GM19372 (cell line): ENCODE measurements around the gene PPFIA1.

Experiments used
- ATAC-seq: cut with Tn5 transposase; IDR thresholded peaks from one replicate; pipeline ENCODE4 v1.9.1; 2021; ENCODE audit warnings: mild to moderate bottlenecking, low read depth, moderate library complexity; ENCODE audit not compliant: unreplicated experiment

Gene PPFIA1

GRCh38 chr11:70270104-70270876 is at the start of gene PPFIA1:
Gene PPFIA1, plus strand, starts transcription at chr11:70270690. Its CDS starts 1,483 bp downstream, at chr11:70272173.
- ATAC-seq = peak; percentile 92

GRCh38 chr11:70220920-70221319 is 49.6 kb upstream of the PPFIA1 start:
- ATAC-seq = no peak

DNA sequence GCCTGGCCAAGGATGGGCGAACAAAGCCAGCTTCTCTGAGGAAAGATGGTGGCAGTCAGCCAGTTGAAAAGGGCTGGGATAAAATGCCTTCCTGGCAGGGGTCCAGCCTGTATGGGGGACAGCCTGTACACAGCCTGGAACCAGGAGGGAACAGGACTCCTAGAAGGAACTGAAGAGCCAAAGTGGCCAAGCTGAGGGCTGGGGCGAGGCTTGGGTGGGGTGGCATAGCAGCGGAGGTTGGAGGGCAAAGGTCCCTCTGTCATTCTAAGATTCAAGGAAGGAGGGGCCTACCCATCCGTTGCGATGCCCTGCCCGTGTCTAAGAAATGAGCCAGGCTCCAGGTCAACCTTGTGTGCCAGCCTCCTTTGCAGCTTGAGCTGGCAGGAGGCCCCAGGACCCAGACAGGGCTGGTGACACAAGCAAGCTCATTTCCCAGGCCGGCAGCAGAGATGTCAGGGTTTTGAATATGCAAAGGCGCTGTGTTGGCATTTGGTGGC is 44.8 kb upstream of the PPFIA1 start:
- no peak for ATAC-seq

DNA sequence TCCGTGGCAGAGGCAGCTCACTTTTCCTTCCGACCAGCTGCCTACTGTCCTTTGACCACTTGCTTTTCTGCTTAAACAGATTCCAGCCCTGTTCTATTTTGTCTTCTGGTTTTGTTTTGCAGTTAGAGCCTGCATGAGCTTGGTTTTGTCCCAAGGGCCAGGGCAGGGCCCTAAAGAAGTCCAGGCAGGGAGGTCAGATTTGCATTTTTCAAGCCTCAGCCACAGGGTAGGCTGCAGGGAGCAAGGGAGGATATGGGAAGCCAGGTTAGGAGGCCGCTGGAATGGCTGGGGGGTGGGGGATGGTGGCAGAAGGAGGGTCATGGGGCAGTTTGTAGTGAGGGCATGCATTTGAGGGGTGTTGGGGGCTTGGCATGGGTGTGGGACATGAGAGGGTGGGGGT is 44.3 kb upstream of the PPFIA1 start:
- ATAC-seq = no peak

DNA sequence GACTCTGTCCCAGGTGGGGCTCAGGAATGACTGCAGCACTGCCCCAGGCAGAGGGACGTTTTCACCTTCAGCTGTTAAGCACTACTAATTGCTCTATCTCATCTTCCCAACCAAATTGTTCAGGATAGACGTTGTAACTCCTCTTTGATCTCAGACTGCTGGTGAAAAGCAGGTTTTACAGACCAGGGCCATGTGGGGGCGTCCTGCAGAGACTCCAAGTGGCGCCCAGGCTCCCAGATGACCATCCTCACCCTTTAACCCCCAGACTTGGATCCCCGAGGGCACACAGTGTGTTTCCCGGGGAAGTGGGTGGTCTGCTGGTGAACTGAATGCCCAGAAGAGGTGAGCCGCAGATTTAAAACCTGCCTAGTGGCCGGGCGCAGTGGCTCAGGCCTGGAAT is 43.5 kb upstream of the PPFIA1 start:
- no peak for ATAC-seq

DNA sequence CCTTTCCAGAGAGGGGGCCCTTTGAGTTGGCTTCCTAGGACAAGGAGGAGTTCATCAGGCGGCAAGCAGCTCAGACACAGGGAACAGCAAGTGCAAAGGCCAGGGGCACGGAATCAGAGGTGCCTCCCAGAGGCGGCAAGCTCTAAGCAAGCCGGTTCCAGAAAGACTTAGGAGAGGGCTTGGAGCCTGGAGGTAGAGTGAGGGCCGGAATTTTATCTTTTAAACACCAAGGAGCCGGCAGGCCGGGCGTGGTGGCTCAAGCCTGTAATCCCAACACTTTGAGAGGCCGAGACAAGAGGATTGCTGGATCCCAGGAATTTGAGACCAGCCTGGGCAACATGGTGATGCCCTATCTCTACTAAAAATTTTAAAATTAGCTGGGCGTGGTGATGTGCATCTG is 40.8 kb upstream of the PPFIA1 start:
- no peak for ATAC-seq

GRCh38 chr11:70230151-70230839 is 40.2 kb upstream of the PPFIA1 start:
- no peak for ATAC-seq

DNA sequence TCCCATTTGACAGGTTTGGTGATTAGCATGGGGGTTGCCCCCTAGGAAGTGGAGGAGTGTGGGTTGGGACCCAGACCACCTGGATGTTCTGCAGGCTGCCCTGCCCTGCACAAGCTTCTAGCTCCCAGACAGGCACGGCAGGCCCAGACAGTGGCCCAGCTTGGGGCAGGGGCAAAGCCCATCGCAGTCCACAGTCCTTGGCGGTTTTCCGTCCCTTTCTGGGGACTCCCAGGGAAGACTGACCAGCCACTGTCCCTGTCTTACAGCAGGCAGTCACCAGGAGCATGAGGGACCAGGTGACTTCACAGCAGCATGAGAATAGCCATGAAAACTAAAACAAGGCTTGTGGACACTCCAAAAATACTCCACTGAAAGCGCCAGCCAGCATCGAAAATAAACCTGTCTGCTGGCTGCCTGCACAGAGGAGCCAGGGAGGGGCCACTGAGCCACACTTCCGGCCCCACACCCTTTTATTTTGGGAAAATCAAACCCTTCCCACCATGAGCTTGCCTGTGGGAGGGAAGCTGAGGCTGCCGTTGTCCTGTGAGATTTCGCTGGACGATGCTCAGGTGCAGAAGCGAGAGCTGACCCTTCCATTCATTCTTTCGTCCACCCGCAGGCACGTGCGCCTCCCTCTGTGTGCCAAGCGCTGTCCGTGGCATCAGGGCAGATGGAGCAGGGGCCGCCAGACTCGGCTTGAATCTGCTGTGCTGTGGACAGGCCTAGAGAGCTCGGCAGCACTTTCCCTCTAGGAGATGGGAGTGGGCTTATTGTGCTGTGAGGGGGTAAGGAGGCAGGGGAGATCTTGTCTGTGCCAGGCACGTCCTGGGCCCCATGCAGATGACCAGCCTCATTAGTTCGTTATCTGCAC is 39.4 kb upstream of the PPFIA1 start:
- no peak for ATAC-seq

- ATAC-seq = no peak
Measured at GRCh38 chr11:70233034-70233433, 37.5 kb upstream of the PPFIA1 start.

GRCh38 chr11:70233511-70233934 is 37.0 kb upstream of the PPFIA1 start:
- no peak for ATAC-seq

DNA sequence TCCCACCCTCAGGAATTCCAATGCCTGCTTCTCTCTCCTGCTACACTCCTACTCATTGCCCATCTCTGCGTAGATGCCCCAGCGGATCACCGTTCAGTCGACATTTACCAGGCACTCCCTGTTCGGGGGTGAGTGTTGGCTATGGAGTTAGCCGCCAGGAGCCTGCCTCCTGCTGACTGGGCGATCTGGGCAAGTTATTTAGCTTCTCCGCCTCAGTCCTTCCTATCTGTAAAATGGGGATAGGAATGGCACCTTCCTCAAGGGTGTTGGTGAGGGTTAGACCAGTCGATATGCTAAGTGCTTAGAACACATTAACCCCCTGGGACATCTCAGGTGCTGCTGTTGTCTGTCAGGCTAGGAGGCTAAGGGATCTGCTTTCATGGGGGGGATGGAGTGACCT is 36.5 kb upstream of the PPFIA1 start:
- ATAC-seq = no peak

DNA sequence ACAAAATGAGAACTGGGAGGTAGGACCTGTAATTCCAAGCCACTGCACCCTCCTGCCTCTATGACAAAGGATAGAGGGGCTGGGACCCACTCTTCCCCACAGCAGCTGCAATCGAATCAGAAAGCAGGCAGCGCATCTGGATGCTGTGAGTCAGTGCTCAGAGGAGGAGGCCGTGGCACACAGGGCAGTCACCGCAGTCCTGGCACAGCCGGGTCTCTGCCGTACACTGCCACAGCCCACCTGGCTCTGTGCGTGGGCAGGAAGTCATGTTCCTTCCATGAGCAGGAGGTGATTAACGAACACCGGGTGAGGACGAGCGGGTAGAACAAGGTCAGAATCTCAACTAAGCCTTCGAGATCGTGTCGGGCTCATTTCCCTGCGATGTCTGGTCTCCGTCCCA is 30.2 kb upstream of the PPFIA1 start:
- ATAC-seq = no peak

- ATAC-seq = no peak
Measured at GRCh38 chr11:70241709-70242108, 28.8 kb upstream of the PPFIA1 start.

GRCh38 chr11:70242885-70243284 is 27.6 kb upstream of the PPFIA1 start:
- ATAC-seq = no peak

GRCh38 chr11:70243912-70244652 is 26.4 kb upstream of the PPFIA1 start:
- no peak for ATAC-seq

DNA sequence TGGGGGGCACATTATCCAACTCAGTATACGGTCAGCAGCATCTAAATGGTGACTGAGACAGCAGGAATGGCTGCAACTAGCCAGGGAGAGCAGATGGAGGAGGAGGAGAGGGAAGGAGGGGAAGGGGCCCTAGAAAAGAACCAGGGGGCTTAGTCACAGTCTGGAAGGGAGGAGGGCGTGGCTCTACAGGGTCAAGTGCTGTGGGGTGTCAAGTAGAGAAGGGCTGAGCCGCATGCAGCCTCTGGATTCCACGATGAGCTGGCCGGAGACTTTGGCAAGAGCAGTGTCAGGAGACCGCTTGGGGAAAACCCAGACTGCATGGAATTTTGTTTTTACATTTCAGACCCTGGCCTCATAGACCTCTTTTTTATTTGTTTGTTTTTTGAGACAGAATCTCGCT is 25.8 kb upstream of the PPFIA1 start:
- no peak for ATAC-seq

DNA sequence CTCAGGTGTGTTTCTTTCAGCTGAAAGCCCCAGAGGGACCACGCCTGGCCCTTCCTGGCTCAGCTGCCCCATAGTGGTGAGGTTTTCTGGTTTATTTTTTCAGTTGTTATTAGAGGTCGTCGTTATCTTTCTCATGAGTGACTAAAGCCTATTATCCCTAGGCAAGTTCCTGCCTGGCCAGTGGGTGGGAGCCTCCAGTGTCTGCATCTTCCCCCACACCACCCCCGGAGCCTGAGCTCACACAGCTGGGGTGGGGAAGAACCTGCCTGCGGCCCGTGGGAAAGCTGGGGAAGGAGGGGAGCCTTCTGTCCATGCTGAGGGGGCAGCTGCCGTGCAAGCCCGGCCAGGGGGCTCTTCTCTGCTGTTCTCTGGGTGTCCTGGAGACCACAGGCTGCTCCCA is 24.3 kb upstream of the PPFIA1 start:
- ATAC-seq = no peak

DNA sequence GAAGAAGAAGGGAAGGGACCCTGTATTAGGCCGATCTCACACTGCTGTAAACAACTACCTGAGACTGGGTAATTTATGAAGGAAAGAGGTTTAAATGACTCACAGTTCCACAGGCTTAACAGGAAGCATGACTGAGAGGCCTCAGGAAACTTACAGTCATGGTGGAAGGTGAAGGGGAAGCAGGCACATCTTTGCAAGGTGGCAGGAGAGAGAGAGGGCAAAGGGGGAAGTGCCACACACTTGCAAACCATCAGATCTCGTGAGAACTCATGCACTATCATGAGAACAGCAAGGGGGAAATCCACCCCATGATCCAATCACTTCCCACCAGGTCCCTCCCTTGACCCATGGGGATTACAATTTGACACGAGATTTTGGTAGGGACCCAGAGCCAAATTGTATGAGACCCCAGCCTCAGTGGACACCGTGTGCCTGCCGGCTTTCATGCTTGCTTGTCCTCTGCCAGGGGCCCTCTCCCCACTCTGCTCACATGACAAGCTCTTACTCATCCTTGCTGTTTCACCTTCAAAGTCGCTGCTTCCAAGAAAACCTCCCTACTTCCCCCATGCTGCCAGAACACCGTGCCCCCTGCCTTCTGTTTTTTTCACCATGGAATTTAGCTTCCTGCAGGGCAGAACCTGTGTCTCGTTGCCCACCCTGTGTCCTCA is 23.3 kb upstream of the PPFIA1 start:
- no peak for ATAC-seq

- no peak for ATAC-seq
Measured at GRCh38 chr11:70247710-70248072, 22.8 kb upstream of the PPFIA1 start.
